ENCODE results near the gene FBRS. TPM values are rescaled to one million over a fixed set of nuclear protein-coding genes. Genes with fewer than 3 reads are reported as not detected.

The FBRS gene
- total RNA-seq, 1 donor from 2014 or later = 68.6 TPM

GRCh38 chr16:30663820-30664219 lies 5.6 kb downstream of the FBRS start:
- Histone ChIP-seq H3K27ac (no peak overlapping the region), H3K36me3 (peaks cover 82% of the 10 kb centered on the region), H3K4me1 (peaks cover 41% of the 10 kb centered on the region), H3K27me3 (ENCODE audit: low read depth) (no peaks in the 10 kb centered on the region), H3K4me3 (no peak overlapping the region), H3K9me3 (no peaks in the 10 kb centered on the region)
- ATAC-seq (no peak), DNase-seq (no peak)
- TF ChIP-seq, protein P1, sequence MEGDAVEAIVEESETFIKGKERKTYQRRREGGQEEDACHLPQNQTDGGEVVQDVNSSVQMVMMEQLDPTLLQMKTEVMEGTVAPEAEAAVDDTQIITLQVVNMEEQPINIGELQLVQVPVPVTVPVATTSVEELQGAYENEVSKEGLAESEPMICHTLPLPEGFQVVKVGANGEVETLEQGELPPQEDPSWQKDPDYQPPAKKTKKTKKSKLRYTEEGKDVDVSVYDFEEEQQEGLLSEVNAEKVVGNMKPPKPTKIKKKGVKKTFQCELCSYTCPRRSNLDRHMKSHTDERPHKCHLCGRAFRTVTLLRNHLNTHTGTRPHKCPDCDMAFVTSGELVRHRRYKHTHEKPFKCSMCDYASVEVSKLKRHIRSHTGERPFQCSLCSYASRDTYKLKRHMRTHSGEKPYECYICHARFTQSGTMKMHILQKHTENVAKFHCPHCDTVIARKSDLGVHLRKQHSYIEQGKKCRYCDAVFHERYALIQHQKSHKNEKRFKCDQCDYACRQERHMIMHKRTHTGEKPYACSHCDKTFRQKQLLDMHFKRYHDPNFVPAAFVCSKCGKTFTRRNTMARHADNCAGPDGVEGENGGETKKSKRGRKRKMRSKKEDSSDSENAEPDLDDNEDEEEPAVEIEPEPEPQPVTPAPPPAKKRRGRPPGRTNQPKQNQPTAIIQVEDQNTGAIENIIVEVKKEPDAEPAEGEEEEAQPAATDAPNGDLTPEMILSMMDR (IDR thresholded peaks at IDR 0.05) = no peak
- intact Hi-C loops (cut with DNase I) = no loop called here

DNA sequence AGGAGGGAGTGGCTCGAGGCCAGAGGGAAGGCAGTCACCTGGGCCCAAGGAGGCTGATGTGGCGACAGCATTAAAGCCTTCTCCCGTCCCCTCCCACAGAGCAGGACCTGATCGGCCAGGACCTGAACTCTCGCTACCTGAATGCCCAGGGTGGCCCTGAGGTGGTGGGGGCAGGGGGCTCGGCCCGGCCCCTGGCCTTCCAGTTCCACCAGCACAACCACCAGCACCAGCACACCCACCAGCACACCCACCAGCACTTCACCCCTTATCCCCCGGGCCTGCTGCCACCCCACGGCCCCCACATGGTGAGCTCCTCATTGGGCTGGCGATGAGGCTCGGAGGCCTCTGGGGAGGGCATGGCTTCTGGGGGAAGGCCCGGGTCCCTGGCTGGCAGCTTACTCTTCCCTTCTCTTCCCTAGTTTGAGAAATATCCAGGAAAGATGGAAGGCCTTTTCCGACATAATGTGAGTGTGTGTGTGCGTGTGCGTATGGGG lies 6.4 kb downstream of the FBRS start:
- H3K36me3 ChIP-seq = peaks cover 90% of the 10 kb centered on the region
- ATAC-seq = no peak
- intact Hi-C loops (cut with DNase I) = no loop called here

GRCh38 chr16:30665155-30665829 lies 7.1 kb downstream of the FBRS start:
- TF ChIP-seq, protein P1 (IDR thresholded peaks at IDR 0.05) = no peak
- intact Hi-C loops (cut with DNase I) = no loop called here
- Histone ChIP-seq H3K27ac (no peak overlapping the region), H3K9me3 (no peaks in the 10 kb centered on the region), H3K27me3 (ENCODE audit: low read depth) (no peaks in the 10 kb centered on the region), H3K36me3 (peaks cover 96% of the 10 kb centered on the region), H3K4me1 (peaks cover 37% of the 10 kb centered on the region), H3K4me3 (no peak overlapping the region)
- ATAC-seq (no peak), DNase-seq (no peak)

More for the DNA sequence above, 6.4 kb downstream of the FBRS start:
- H3K9me3 ChIP-seq = no peaks in the 10 kb centered on the region
- no peaks in the 10 kb centered on the region for H3K27me3 ChIP-seq (ENCODE audit: low read depth)
- no peak overlapping the region for H3K4me3 ChIP-seq
- peaks cover 41% of the 10 kb centered on the region for H3K4me1 ChIP-seq
- DNase-seq = no peak
- no peak overlapping the region for H3K27ac ChIP-seq
- TF ChIP-seq, protein P1 (IDR thresholded peaks at IDR 0.05) = no peak

DNA sequence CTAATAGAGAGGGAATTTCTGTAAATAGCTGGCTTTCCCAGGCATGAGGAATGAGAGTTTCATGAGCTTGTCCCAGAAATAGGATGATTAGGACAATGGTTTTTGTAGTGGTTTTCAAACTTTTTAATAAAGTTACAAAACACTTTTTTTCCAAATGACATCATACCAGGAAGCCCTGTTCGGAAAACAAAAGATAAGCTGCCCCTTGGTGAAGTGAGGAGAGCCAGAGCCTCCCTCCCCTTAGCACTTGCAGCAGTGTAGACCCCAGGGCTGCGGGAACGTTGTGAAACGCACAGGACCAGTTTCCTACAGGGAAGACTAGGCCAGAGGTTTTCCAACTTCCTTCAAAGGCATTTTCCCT lies 7.6 kb downstream of the FBRS start:
- H3K36me3 ChIP-seq = peaks cover 99% of the 10 kb centered on the region
- intact Hi-C loops (cut with DNase I) = no loop called here
- H3K4me3 ChIP-seq = no peak overlapping the region

DNA sequence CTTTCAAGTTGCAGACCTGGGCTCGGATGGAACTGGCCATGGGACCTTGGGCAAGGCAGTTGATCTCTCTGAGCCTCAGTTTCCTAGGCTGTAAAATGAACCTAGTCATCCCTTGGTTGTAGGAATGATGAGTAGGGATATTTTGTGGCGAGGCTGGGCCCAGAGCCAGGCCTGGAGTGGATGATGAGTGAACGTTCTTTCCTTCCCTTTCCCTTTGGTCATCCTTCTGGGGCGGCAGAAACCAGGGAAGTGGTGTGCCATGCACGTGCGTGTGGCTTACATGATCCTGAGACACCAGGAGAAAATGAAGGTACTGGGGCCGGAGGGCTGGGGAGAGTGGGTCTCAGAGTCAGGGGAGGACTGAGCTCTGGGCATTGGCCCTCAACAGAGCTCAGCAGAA lies 8.4 kb downstream of the FBRS start:
- Histone ChIP-seq H3K9me3 (no peaks in the 10 kb centered on the region), H3K27me3 (ENCODE audit: low read depth) (no peaks in the 10 kb centered on the region), H3K36me3 (peaks cover 95% of the 10 kb centered on the region), H3K4me1 (peaks cover 23% of the 10 kb centered on the region), H3K4me3 (no peak overlapping the region), H3K27ac (no peak overlapping the region)
- intact Hi-C loops (cut with DNase I) = no loop called here
- TF ChIP-seq, protein P1 (IDR thresholded peaks at IDR 0.05) = no peak
- DNase-seq (no peak), ATAC-seq (no peak)

More for the DNA sequence above, 7.6 kb downstream of the FBRS start:
- H3K4me1 ChIP-seq = peaks cover 32% of the 10 kb centered on the region
- TF ChIP-seq, protein P1 (IDR thresholded peaks at IDR 0.05) = no peak
- no peaks in the 10 kb centered on the region for H3K27me3 ChIP-seq (ENCODE audit: low read depth)
- H3K27ac ChIP-seq = no peak overlapping the region
- no peaks in the 10 kb centered on the region for H3K9me3 ChIP-seq
- ATAC-seq (no peak), DNase-seq (no peak)
